IPS DF 4.7 (cell line): Measurements from ENCODE around the gene OAS2.
"Not testable (repeated sequence)": the region's sequence is repeated elsewhere in the genome, so short reads cannot be mapped to it uniquely, and the experiment has no call there.

Experiments
- DNase-seq: peaks from one replicate; pipeline ENCODE4 v3.0.0-alpha.2; 2013; ENCODE audit warnings: low spot score; ENCODE audit errors: extremely low read depth

OAS2 gene

DNA sequence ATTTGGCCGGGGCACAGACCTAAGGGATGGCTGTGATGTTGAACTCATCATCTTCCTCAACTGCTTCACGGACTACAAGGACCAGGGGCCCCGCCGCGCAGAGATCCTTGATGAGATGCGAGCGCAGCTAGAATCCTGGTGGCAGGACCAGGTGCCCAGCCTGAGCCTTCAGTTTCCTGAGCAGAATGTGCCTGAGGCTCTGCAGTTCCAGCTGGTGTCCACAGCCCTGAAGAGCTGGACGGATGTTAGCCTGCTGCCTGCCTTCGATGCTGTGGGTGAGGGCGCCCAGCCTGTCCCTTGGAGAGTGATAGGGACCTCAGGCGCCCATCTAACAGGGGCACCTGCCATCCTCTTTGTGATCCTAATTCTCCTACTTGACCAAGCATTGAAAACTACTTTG is 27.6 kb upstream of the OAS2 start:
- DNase-seq: no peak

DNA sequence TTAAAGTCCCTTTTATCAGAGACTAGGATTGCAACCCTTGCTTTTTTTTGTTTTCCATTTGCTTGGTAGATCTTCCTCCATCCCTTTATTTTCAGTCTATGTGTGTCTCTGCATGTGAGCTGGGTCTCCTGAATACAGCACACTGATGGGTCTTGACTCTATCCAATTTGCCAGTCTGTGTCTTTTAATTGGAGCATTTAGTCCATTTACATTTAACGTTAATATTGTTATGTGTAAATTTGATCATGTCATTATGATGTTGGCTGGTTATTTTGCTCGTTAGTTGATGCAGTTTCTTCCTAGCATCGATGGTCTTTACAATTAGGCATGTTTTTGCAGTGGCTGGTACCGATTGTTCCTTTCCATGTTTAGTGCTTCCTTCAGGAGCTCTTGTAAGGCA is 21.2 kb upstream of the OAS2 start:
- not testable (repeated sequence) for DNase-seq

DNA sequence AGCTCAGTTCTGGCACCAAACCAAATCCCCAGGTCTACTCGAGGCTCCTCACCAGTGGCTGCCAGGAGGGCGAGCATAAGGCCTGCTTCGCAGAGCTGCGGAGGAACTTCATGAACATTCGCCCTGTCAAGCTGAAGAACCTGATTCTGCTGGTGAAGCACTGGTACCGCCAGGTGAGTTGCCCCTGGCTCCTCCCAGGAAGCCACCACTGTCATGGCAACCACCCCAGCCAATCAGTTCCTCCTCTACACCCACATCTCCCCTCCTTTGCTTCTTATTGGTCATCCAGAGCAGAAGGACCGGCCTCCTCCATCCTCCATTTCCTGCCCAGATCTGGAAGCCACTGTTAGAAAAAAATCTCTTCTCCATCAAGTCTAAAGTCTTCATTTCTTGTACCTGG is 17.2 kb upstream of the OAS2 start:
- no peak for DNase-seq

DNA sequence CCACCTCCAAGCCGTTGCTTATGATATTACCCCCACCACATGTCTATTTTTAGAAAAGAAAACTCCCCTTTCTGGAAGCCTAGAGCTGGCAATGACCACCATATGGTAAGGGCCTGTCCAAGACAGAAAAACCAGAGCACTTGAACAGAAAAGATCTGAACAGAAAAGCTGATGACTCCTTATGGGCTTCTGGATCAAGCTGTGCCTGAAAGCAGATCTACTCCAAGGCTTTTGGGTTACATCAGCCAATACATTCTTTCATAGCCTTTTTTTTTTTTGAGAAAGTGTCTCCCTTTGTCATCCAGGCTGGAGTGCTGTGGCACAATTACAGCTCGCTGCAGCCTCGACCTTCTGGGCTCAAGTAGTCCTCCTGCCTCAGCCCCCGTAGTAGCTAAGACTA is 16.8 kb upstream of the OAS2 start:
- DNase-seq: no peak

DNA sequence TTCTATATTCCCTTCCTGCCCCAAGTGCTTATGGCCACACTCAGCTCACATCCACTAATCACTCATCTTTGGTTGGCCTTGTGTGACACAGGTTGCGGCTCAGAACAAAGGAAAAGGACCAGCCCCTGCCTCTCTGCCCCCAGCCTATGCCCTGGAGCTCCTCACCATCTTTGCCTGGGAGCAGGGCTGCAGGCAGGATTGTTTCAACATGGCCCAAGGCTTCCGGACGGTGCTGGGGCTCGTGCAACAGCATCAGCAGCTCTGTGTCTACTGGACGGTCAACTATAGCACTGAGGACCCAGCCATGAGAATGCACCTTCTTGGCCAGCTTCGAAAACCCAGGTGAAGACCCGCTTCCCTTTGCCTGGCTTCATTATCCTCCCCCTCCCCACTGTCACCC is 15.8 kb upstream of the OAS2 start:
- DNase-seq: no peak

DNA sequence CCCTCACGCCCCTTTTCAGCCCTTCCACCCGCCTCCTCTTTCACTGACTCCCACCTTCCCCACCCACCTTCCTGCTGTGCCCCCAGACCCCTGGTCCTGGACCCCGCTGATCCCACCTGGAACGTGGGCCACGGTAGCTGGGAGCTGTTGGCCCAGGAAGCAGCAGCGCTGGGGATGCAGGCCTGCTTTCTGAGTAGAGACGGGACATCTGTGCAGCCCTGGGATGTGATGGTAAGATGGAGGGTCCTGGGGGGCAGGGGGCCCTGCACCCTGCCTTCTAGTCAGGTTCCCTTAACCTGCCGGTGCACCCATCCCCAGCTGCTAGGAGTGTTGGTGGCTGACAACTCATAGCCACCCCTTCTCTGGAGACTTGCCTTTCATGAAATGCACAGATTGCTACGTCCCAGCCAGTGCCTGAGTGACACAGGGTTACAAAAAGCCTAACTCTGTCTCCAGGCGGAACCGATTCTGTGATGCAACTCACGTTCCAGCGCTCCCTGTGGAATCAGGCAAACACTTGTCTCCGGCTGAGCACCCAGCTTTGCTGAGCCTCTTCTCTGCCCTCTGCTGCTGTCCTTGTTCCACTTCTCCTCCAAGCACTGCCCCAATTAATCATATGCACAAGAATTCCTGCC is 15.0 kb upstream of the OAS2 start:
- DNase-seq: no peak

DNA sequence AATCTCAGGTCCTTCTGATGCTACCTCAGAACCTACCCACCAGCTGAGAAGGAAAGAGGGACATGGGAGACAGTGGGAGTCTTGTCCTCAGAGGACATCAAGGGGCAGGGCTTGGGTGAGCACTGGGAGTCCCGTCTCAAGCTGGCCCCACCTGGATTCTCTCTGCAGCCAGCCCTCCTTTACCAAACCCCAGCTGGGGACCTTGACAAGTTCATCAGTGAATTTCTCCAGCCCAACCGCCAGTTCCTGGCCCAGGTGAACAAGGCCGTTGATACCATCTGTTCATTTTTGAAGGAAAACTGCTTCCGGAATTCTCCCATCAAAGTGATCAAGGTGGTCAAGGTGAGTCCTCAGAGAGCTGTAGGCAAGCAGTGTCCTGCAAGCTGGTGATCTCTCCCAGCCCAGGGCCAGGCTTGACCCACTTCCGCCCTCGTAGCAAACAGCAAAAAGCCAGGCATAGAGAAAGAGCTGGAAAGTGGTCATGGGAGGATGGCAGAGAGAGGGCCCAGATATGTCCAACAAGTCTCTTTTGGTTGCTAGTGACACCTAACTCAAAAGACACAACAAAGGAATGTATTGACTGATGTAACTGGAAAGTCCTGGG is 14.2 kb upstream of the OAS2 start:
- no peak for DNase-seq

DNA sequence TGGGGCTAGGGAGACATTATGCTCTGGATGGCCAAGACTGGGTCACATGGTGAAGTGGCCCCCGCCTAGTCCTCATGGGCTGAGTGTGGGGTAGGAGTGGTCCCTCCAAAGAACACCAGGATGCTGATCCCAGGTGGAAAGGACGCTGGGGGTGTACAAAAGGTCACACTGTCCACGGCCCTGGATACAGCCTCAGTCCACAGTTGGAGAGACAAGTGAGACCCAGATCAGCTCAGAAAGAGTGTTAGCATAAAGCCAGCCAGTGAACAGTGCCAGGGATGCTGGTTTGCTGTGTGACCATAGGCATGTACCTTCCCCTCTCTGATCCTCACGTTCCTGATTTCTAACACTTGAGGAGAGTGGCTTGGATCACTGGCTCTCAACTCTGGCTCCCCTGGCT is 13.4 kb upstream of the OAS2 start:
- DNase-seq: no peak

DNA sequence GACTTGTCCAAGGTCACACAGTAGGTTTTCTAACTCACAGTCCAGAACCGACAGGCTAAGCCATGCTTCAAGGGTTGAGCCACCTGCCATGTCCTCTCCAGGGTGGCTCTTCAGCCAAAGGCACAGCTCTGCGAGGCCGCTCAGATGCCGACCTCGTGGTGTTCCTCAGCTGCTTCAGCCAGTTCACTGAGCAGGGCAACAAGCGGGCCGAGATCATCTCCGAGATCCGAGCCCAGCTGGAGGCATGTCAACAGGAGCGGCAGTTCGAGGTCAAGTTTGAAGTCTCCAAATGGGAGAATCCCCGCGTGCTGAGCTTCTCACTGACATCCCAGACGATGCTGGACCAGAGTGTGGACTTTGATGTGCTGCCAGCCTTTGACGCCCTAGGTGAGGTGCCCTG is 12.7 kb upstream of the OAS2 start:
- DNase-seq: no peak

DNA sequence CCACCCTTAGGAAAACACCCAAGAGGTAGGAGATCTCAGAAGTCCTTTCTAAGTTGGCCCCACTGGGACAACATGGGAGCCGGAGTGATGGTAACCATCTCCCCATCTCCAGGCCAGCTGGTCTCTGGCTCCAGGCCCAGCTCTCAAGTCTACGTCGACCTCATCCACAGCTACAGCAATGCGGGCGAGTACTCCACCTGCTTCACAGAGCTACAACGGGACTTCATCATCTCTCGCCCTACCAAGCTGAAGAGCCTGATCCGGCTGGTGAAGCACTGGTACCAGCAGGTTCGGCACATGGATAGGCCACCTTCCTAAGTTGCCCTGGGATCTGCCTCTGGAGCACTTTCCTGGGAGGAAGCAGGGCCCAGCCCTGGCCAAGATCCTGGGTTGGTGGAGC is 11.0 kb upstream of the OAS2 start:
- DNase-seq: no peak

DNA sequence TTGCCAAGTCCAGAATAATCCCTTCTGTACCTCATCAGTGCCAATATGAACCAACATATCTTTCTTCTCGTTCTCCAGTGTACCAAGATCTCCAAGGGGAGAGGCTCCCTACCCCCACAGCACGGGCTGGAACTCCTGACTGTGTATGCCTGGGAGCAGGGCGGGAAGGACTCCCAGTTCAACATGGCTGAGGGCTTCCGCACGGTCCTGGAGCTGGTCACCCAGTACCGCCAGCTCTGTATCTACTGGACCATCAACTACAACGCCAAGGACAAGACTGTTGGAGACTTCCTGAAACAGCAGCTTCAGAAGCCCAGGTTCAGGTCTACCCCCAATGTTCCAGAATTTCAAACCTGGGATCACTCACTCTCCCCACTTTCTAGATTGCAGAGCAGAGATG is 10.5 kb upstream of the OAS2 start:
- no peak for DNase-seq

DNA sequence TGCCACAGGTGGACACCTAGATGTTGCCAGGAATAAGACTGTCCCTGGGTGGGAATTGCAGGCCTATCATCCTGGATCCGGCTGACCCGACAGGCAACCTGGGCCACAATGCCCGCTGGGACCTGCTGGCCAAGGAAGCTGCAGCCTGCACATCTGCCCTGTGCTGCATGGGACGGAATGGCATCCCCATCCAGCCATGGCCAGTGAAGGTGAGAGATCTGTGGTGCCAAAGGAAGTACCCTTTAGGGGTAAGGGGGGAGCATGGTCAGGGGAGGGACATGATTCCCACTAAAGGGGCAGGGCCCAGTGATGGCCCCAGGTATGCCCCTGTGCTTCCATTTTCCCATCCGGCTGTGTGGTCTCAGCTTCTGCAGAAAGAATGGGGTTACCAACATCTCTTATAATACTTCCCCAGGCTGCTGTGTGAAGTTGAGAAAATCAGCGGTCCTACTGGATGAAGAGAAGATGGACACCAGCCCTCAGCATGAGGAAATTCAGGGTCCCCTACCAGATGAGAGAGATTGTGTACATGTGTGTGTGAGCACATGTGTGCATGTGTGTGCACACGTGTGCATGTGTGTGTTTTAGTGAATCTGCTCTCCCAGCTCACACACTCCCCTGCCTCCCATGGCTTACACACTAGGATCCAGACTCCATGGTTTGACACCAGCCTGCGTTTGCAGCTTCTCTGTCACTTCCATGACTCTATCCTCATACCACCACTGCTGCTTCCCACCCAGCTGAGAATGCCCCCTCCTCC is 8.6 kb upstream of the OAS2 start:
- no peak for DNase-seq

DNA sequence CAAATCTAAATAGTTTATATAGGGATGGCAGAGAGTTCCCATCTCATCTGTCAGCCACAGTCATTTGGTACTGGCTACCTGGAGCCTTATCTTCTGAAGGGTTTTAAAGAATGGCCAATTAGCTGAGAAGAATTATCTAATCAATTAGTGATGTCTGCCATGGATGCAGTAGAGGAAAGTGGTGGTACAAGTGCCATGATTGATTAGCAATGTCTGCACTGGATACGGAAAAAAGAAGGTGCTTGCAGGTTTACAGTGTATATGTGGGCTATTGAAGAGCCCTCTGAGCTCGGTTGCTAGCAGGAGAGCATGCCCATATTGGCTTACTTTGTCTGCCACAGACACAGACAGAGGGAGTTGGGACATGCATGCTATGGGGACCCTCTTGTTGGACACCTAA is 7.9 kb upstream of the OAS2 start:
- DNase-seq: no peak

DNA sequence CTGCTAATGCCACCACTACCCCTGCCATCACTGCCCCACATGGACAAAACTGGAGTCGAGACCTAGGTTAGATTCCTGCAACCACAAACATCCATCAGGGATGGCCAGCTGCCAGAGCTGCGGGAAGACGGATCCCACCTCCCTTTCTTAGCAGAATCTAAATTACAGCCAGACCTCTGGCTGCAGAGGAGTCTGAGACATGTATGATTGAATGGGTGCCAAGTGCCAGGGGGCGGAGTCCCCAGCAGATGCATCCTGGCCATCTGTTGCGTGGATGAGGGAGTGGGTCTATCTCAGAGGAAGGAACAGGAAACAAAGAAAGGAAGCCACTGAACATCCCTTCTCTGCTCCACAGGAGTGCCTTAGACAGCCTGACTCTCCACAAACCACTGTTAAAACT is 7.1 kb upstream of the OAS2 start:
- no peak for DNase-seq

DNA sequence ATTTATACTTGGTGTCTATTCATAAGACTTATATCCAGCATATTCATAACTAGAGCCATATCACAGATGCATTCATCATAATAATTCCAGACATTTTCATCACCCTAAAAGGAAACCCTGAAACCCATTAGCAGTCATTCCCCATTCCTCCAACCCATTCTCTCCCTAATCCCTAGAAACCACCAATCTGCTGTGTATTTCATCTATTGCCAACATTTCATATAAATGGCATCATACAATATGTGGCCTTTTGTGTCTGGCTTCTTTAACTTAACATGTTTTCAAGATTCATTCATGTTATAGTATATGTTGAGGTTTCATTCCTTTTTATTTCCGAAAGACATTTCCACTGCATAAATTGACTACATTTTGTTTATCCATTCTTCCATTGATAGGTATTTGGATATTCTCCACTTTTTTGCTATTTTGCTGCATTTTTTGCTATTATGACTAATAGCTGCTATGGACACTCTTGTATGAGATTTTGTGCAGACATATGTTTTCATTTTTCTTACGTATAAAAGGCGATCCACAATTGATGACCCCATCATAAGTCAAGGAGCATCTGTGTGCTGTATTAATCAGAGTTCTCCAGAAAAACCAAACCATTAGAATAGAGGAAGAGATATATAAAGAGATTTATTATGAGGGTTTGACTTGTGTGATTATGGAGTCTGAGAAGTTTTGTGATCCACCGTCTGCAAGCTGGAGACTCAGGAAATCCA is 5.1 kb upstream of the OAS2 start:
- DNase-seq: no peak

DNA sequence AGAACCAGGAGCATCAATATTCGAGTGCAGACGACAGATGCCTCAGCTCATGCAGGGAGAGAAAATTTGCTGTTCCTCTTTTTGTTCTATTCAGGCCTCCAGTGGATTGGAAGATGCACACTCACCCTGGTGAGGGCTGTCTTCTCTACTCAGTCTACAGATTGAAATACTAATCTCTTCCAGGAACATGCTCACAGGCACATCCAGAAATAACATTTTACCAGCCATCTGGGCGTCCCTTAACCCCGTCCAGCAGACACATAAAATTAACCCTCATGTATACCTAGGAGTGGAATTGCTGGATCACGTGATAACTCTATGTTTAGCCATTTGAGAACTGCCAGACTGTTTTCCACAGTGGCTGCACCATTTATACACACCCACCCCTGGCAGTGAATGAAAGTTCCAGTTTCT is 4.5 kb upstream of the OAS2 start:
- no peak for DNase-seq

DNA sequence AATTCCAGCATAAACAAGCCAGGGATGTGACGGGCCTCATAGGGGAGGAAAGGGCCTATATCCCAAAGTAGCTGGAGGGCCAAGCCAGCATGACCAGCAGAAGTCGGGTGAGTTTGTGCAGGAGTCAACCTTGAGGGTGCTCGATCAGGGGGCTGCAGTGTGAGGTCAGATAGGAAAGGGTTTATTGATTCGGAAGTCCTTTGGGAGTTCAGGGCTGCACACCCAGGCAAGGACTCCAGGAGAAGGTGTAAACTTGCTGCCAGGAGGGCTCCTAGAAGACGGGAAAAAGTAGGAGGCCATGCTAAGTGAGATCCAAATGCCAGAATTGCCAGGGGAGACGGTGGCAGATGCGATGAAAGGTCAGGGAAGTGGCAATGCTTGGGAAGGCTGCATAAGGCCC is 3.4 kb upstream of the OAS2 start:
- no peak for DNase-seq

DNA sequence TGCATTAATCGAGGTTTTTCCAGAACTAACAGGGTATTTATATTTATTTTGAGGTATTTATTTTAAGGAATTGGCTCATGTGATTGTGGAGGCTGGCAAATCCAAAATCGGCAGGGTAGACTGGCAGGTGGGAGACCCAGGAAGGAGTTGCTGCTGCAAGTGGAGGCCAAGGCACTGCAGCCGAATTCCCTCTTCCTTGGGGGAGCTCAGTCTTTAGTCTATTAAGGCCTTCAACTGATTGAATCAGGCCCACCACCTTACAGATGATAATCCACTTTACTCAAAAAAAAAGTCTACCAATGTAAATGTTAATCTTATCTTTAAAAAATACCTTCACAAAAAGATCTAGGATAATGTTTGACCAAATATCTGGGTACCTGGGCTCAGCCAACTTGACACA is 1.2 kb upstream of the OAS2 start:
- DNase-seq: no peak

DNA sequence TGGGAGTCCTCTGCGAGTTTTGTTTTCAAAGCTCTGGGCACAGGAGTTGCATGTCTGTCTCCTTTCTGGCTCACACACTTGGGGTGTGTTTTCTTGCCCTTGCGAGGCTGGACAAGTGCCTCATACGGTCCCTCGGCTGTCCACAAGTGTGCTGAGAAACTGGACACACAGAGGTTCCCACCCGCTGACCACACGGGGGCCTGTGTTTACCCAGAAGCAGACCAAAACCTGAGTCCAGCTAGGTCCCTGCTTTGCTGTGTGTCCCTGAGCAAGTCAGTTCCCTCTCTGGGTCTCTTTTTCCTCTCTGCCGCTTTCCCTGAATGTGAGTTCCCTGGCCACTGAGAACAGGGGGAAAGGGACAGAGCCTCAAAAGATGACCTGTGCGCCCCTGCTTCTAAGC is 678 bp upstream of the OAS2 start:
- no peak for DNase-seq

DNA sequence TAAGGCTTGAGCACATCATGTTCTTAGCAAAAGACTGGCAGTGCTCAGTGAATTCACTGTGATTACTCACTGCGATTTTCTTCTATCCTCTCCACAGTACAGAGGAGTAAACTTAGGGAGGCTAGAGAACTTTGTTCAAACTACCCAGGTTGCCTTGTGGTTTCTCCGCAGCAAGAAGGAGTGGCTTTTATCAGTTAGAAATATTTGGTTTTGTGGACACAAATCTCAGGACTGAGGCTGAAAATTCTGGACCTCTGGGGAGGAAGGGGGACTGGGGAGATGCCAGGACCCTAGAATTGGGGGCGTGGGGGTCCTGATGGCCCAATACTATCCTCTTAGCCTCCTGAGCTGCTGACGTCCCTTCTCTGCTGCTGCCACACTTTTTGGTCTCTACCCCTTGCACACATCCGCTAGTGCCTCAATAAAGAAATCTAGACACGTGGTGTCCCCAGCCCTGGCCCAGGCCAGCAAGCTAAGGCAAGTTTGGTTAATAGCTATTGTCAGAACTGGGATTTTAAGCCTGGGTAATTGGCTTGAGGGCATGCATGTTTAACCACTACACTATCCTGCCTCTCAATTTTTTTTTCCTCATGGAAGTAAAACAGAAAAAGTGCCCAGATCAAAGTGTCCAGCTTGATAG is 842 bp downstream of the OAS2 start:
- no peak for DNase-seq

DNA sequence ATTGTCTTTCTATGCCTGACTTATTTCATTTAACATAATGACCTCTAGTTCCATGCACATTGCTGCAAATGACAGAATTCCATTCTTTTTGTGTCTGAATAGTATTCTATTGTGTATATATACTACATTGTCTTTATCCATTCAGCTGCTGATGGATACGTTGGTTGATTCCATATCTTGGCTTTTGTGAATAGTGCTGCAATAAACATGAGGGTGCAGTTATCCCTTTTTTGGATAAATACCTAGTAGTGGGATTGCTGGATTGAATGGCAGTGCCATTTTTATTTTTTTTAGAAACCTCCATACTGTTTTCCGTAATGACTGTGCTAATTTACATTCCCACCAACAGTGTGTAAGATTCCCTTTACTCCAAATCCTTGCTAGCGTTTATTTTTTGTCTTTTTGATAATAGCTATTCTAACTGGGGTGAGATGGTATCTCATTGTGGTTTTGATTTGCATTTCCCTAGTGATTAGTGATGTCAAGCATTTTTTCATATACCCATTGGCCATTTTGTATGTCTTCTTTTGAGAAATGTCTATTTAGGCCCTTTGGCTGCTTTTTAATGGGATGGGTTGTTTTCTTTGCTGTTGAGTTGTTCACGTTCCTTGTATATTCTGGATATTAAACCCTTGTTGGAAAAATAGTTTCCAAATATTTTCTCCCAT is 2.3 kb downstream of the OAS2 start:
- DNase-seq: no peak
